H9 (cell line): Measurements from ENCODE around the gene RAB11A. TPM values are rescaled to one million over a fixed set of nuclear protein-coding genes. Genes with fewer than 3 reads are reported as not detected.

Source experiments
- DNase-seq: peaks from one replicate; pipeline ENCODE4 v3.0.0-alpha.2; 2017
- H2AFZ ChIP-seq: one replicate; pipeline ENCODE4 v1.6.1; 2013; ENCODE audit warnings: mild to moderate bottlenecking, low read length, control low read depth, moderate library complexity
- H2AK5ac ChIP-seq: 2 replicates; pipeline ENCODE4 v1.6.1; 2013; ENCODE audit warnings: low read length, control low read depth, mixed read lengths; ENCODE audit not compliant: insufficient read length
- H2BK120ac ChIP-seq: one replicate; pipeline ENCODE4 v1.6.1; 2013; ENCODE audit warnings: low read depth, mild to moderate bottlenecking, low read length, control low read depth, inconsistent platforms; ENCODE audit not compliant: poor library complexity, severe bottlenecking
- H2BK12ac ChIP-seq: 2 replicates; pipeline ENCODE4 v1.6.1; 2013; ENCODE audit warnings: low read length, control low read depth, mixed read lengths, low read depth; ENCODE audit not compliant: insufficient read length
- H2BK15ac ChIP-seq: 2 replicates; pipeline ENCODE4 v1.6.1; 2013; ENCODE audit warnings: low read depth, low read length, control low read depth
- H2BK20ac ChIP-seq: one replicate; pipeline ENCODE4 v1.6.1; 2013; ENCODE audit warnings: low read depth, mild to moderate bottlenecking, low read length, control low read depth, inconsistent platforms; ENCODE audit not compliant: poor library complexity, severe bottlenecking
- H2BK5ac ChIP-seq: 2 replicates; pipeline ENCODE4 v1.6.1; 2013; ENCODE audit warnings: low read length, control low read depth, mixed read lengths; ENCODE audit not compliant: insufficient read length
- H3K14ac ChIP-seq: 2 replicates; pipeline ENCODE4 v1.6.1; 2013; ENCODE audit warnings: low read length, control low read depth; ENCODE audit not compliant: insufficient read depth
- H3K18ac ChIP-seq: 2 replicates; pipeline ENCODE4 v1.6.1; 2013; ENCODE audit warnings: low read depth, mild to moderate bottlenecking, mixed read lengths, low read length, control low read depth; ENCODE audit not compliant: insufficient read length
- H3K23ac ChIP-seq: 2 replicates; pipeline ENCODE4 v1.6.1; 2013; ENCODE audit warnings: low read length, control low read depth, mixed read lengths, low read depth; ENCODE audit not compliant: insufficient read length
- H3K23me2 ChIP-seq: 2 replicates; pipeline ENCODE4 v1.6.1; 2013; ENCODE audit warnings: low read depth, mild to moderate bottlenecking, mixed read lengths, low read length, control low read depth; ENCODE audit not compliant: insufficient read length, poor library complexity, severe bottlenecking
- H3K27ac ChIP-seq: 2 replicates; pipeline ENCODE4 v1.5.1; 2013; ENCODE audit warnings: low read length, control low read depth, mixed read lengths, low read depth; ENCODE audit not compliant: insufficient read length
- H3K27me3 ChIP-seq: 2 replicates; pipeline ENCODE4 v1.6.1; 2013; ENCODE audit warnings: low read length, control low read depth, inconsistent platforms; ENCODE audit not compliant: insufficient read depth
- H3K4ac ChIP-seq: 2 replicates; pipeline ENCODE4 v1.6.1; 2013; ENCODE audit warnings: low read depth, mild to moderate bottlenecking, control low read depth, inconsistent platforms, low read length, moderate library complexity
- H3K4me1 ChIP-seq: 2 replicates; pipeline ENCODE4 v1.6.1; 2013; ENCODE audit warnings: low read length, control low read depth, inconsistent platforms; ENCODE audit not compliant: insufficient read depth
- H3K4me2 ChIP-seq: 2 replicates; pipeline ENCODE4 v1.6.1; 2013; ENCODE audit warnings: low read length, control low read depth, mixed read lengths; ENCODE audit not compliant: insufficient read length, insufficient read depth
- H3K56ac ChIP-seq: 2 replicates; pipeline ENCODE4 v1.6.1; 2013; ENCODE audit warnings: low read depth, mild to moderate bottlenecking, mixed read lengths, low read length, control low read depth; ENCODE audit not compliant: insufficient read length
- H3K79me1 ChIP-seq: 2 replicates; pipeline ENCODE4 v1.6.1; 2013; ENCODE audit warnings: low read depth, mild to moderate bottlenecking, moderate library complexity, low read length, control low read depth, inconsistent platforms; ENCODE audit not compliant: insufficient read depth, poor library complexity, severe bottlenecking
- H3K79me2 ChIP-seq: 2 replicates; pipeline ENCODE4 v1.6.1; 2013; ENCODE audit warnings: low read length, control low read depth, inconsistent platforms; ENCODE audit not compliant: insufficient read depth
- H3K9ac ChIP-seq: 2 replicates; pipeline ENCODE4 v1.6.1; 2013; ENCODE audit warnings: low read length, control low read depth, mixed read lengths; ENCODE audit not compliant: insufficient read length; ENCODE audit errors: extremely low read depth
- H3K9me3 ChIP-seq: one replicate; pipeline ENCODE4 v1.6.1; 2013; ENCODE audit warnings: low read depth, low read length, inconsistent platforms; ENCODE audit not compliant: control insufficient read depth
- H3T11ph ChIP-seq: one replicate; pipeline ENCODE4 v1.6.1; 2013; ENCODE audit warnings: mild to moderate bottlenecking, low read length, control low read depth, inconsistent platforms
- H4K20me1 ChIP-seq: one replicate; pipeline ENCODE4 v1.6.1; 2013; ENCODE audit not compliant: control insufficient read depth, insufficient read length, insufficient read depth
- H4K5ac ChIP-seq: 2 replicates; pipeline ENCODE4 v1.6.1; 2013; ENCODE audit warnings: low read depth, mild to moderate bottlenecking, mixed read lengths, low read length, control low read depth; ENCODE audit not compliant: insufficient read length
- H4K8ac ChIP-seq: replicated peaks from 2 replicates; pipeline ENCODE4 v1.6.1; 2013; ENCODE audit warnings: low read length, control low read depth, mixed read lengths, low read depth; ENCODE audit not compliant: insufficient read length
- H4K91ac ChIP-seq: 2 replicates; pipeline ENCODE4 v1.6.1; 2013; ENCODE audit warnings: low read depth, mild to moderate bottlenecking, moderate library complexity, mixed read lengths, low read length, control low read depth; ENCODE audit not compliant: insufficient read length
- H3K27ac Mint-ChIP-seq, 3 experiments: 2 replicates in 2 of 3; 3 replicates in 1 of 3; pipeline ENCODE4 v1.8.0; 2020 to 2021; ENCODE audit warnings: mixed read lengths in 3 of 3, mild to moderate bottlenecking in 1 of 3, moderate library complexity in 1 of 3
- H3K27me3 Mint-ChIP-seq: 2 replicates; pipeline ENCODE4 v1.8.0; 2021; ENCODE audit warnings: low read depth, mild to moderate bottlenecking, moderate library complexity, mixed read lengths
- H3K36me3 Mint-ChIP-seq, 3 experiments: 2 replicates in 2 of 3; 3 replicates in 1 of 3; pipeline ENCODE4 v1.8.0; 2020 to 2021; ENCODE audit warnings: low read depth in 3 of 3, mixed read lengths in 3 of 3; ENCODE audit not compliant: insufficient read depth in 1 of 3
- H3K4me1 Mint-ChIP-seq, 2 experiments: 2 replicates each; pipeline ENCODE4 v1.8.0; 2020; ENCODE audit warnings: mixed read lengths in 2 of 2
- H3K4me3 Mint-ChIP-seq, 2 experiments: 2 replicates in 1 of 2; 3 replicates in 1 of 2; pipeline ENCODE4 v1.8.0; 2020 to 2021; ENCODE audit warnings: mild to moderate bottlenecking in 2 of 2, mixed read lengths in 2 of 2, moderate library complexity in 1 of 2
- H3K9me3 Mint-ChIP-seq, 2 experiments: 2 replicates in 1 of 2; 3 replicates in 1 of 2; pipeline ENCODE4 v1.8.0; 2020; ENCODE audit warnings: mild to moderate bottlenecking in 2 of 2, mixed read lengths in 2 of 2, moderate library complexity in 1 of 2
- WGBS: extraction: QIAGEN DNeasy Blood & Tissue Kit; methylation state at CpG from one replicate; pipeline ENCODE4 v1.1.7; 2013; ENCODE audit warnings: missing lambda C conversion rate, low lambda C conversion rate, mixed read lengths; ENCODE audit not compliant: insufficient read length; ENCODE audit errors: extremely low coverage; 5-methylcytosine and 5-hydroxymethylcytosine counted together
- total RNA-seq: library from RNA; stranded (reverse); gene quantifications from 2 replicates; pipeline ENCODE4 v1.2.1, GENCODE V29; 2021
- TF ChIP-seq, protein P1 (sequence below): fragments of 200-600 bp; sonication (generic); conservative IDR thresholded peaks from 3 replicates; pipeline ENCODE4 v1.8.0; 2021; ENCODE audit warnings: antibody characterized with exemption, mild to moderate bottlenecking

RAB11A gene
- total RNA-seq, 1 experiment from 2014 or later = 217 TPM

GRCh38 chr15:65926899-65927298 lies 57.6 kb downstream of the RAB11A start:
- no peak overlapping the region for H3K18ac ChIP-seq
- H4K5ac ChIP-seq = no peak overlapping the region
- no peak overlapping the region for H2BK12ac ChIP-seq
- no peak overlapping the region for H3K4me2 ChIP-seq
- no peak overlapping the region for H2BK15ac ChIP-seq
- H3K14ac ChIP-seq = no peak overlapping the region
- H2BK120ac ChIP-seq = no peak overlapping the region
- no peak for DNase-seq
- H4K8ac ChIP-seq = no peak overlapping the region
- H3T11ph ChIP-seq = no peak overlapping the region
- H2BK5ac ChIP-seq = no peak overlapping the region
- H3K27ac Mint-ChIP-seq = no peak overlapping the region
- H4K20me1 ChIP-seq = no peaks in the 10 kb centered on the region
- H3K4me3 Mint-ChIP-seq = no peak overlapping the region
- no peak overlapping the region for H3K56ac ChIP-seq
- no peak overlapping the region for H2AFZ ChIP-seq
- H3K9me3 ChIP-seq = no peaks in the 10 kb centered on the region
- no peak overlapping the region for H3K27ac ChIP-seq
- TF ChIP-seq, protein P1, sequence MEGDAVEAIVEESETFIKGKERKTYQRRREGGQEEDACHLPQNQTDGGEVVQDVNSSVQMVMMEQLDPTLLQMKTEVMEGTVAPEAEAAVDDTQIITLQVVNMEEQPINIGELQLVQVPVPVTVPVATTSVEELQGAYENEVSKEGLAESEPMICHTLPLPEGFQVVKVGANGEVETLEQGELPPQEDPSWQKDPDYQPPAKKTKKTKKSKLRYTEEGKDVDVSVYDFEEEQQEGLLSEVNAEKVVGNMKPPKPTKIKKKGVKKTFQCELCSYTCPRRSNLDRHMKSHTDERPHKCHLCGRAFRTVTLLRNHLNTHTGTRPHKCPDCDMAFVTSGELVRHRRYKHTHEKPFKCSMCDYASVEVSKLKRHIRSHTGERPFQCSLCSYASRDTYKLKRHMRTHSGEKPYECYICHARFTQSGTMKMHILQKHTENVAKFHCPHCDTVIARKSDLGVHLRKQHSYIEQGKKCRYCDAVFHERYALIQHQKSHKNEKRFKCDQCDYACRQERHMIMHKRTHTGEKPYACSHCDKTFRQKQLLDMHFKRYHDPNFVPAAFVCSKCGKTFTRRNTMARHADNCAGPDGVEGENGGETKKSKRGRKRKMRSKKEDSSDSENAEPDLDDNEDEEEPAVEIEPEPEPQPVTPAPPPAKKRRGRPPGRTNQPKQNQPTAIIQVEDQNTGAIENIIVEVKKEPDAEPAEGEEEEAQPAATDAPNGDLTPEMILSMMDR = no peak
- no peaks in the 10 kb centered on the region for H3K36me3 Mint-ChIP-seq
- H2AK5ac ChIP-seq = no peak overlapping the region
- no CpG with 5 or more reads among the region's 1 CpG for WGBS
- H3K79me2 ChIP-seq = no peaks in the 10 kb centered on the region
- H3K9me3 Mint-ChIP-seq = no peaks in the 10 kb centered on the region
- H3K4ac ChIP-seq = no peak overlapping the region
- no peaks in the 10 kb centered on the region for H3K23me2 ChIP-seq
- H4K91ac ChIP-seq = no peak overlapping the region
- no peaks in the 10 kb centered on the region for H3K27me3 Mint-ChIP-seq
- H3K4me1 ChIP-seq = no peaks in the 10 kb centered on the region; the same call in 1 of the 2 replicates
- no peak overlapping the region for H3K9ac ChIP-seq
- no peaks in the 10 kb centered on the region for H3K79me1 ChIP-seq
- no peaks in the 10 kb centered on the region for H3K27me3 ChIP-seq
- no peak overlapping the region for H3K23ac ChIP-seq
- H2BK20ac ChIP-seq = no peak overlapping the region
- peaks cover 18 to 33% of the 10 kb centered on the region in 2 experiments for H3K4me1 Mint-ChIP-seq
